ENCODE measurements around the gene CLDN9. TPM values are rescaled to one million over a fixed set of nuclear protein-coding genes. Genes with fewer than 3 reads are reported as not detected.
A peak's percentile ranks its signal among the peaks of the same experiment; 100 is the strongest.

Gene CLDN9
- total and polyA plus RNA-seq, 8 donors, result 1.7 to 12.1 (median 3.0) TPM

DNA sequence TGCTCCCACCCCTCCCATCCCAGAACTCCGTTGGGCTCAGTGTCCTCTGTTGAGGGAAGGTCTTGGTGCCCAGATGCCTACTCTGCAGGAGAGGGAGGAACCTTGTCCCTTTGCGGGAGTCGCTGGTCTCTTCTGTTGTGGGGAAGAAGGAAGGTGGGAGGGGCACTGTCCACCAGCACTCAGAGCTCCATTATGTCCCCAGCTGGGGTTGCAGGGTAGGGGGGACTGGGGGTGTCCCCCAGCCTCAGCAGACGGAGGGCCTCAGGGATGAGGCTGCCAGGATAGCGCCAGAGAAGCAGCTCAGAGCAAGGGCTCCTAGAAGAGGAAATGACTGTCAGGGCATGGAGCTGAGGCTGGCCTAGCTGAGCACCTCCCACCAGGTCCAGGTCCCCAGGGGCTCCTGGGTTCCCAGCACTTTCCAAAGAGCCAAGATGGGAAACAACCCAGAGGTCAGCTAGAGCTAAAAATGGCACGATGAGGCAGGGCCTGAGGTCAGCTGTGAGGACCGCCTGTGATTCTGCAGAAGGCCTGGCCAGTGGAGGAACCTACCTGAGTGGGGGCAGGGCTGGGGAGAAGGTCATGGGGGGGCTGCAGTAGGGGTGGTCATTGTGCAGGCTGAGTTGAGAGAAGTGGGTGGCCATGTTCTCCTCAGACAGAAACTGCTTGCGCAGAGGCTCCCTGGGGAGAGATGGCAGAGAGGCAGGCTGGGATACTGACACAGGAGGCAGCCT lies 10.1 kb downstream of the CLDN9 start:
- intact Hi-C loops (cut with DNase I), result no loop called here
- peak in 1 of 4 donors; percentile 1 for ATAC-seq
- TF ChIP-seq, protein P1, sequence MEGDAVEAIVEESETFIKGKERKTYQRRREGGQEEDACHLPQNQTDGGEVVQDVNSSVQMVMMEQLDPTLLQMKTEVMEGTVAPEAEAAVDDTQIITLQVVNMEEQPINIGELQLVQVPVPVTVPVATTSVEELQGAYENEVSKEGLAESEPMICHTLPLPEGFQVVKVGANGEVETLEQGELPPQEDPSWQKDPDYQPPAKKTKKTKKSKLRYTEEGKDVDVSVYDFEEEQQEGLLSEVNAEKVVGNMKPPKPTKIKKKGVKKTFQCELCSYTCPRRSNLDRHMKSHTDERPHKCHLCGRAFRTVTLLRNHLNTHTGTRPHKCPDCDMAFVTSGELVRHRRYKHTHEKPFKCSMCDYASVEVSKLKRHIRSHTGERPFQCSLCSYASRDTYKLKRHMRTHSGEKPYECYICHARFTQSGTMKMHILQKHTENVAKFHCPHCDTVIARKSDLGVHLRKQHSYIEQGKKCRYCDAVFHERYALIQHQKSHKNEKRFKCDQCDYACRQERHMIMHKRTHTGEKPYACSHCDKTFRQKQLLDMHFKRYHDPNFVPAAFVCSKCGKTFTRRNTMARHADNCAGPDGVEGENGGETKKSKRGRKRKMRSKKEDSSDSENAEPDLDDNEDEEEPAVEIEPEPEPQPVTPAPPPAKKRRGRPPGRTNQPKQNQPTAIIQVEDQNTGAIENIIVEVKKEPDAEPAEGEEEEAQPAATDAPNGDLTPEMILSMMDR (IDR thresholded peaks at IDR 0.05), result no peak
- FAIRE-seq, result no peak
- no peaks in the 10 kb centered on the region for H3K27me3 ChIP-seq
- H3K9me3 ChIP-seq, result no peaks in the 10 kb centered on the region
- DNase-seq, result peak in 4 of 6 donors; percentile 51 to 76 (median 63)
- WGBS, 2 donors, result 40 to 55% methylated on average over 7 to 8 of the region's 8 CpGs
- H3K36me3 ChIP-seq, result peaks cover 0 to 5% (median 3%) of the 10 kb centered on the region in 3 donors
- peaks cover 15 to 35% (median 26%) of the 10 kb centered on the region in 3 donors for H3K4me1 ChIP-seq
- H3K27ac ChIP-seq, result peak overlapping the region; percentile 97 to 100 (median 98)
- peak overlapping the region in 3 of 4 donors; percentile 40 to 87 (median 42) for H3K4me3 ChIP-seq

DNA sequence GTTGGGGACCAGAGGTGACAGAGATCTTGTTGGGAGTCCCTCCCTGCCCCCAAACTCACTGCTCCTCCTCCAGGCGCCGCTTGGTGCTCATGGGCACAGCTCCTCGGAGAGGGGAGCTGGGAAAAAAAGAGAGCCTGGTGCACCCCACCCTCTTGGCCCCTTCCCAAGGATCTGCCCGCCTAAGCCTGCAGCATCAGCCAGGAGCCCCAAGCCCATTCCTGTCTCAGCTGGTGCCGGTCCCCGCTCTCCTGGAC lies 10.6 kb downstream of the CLDN9 start:
- intact Hi-C loops (cut with DNase I), result no loop called here
- TF ChIP-seq, protein P1 (IDR thresholded peaks at IDR 0.05), result no peak
- no peaks in the 10 kb centered on the region for H3K27me3 ChIP-seq
- FAIRE-seq (no peak), DNase-seq (peak in 4 of 6 donors; percentile 76 to 88 (median 78)), ATAC-seq (peak in 2 of 4 donors; percentile 0 to 4)
- H3K36me3 ChIP-seq, result peaks cover 0 to 5% (median 3%) of the 10 kb centered on the region in 3 donors
- H3K4me3 ChIP-seq, result peak overlapping the region; percentile 34 to 87 (median 41)
- H3K4me1 ChIP-seq, result peaks cover 15 to 34% (median 28%) of the 10 kb centered on the region in 3 donors
- H3K9me3 ChIP-seq, result no peaks in the 10 kb centered on the region
- H3K27ac ChIP-seq, result peak overlapping the region; percentile 97 to 100 (median 98)
- 14 to 34% methylated on average over 6 of the region's 6 CpGs for WGBS, 2 donors

DNA sequence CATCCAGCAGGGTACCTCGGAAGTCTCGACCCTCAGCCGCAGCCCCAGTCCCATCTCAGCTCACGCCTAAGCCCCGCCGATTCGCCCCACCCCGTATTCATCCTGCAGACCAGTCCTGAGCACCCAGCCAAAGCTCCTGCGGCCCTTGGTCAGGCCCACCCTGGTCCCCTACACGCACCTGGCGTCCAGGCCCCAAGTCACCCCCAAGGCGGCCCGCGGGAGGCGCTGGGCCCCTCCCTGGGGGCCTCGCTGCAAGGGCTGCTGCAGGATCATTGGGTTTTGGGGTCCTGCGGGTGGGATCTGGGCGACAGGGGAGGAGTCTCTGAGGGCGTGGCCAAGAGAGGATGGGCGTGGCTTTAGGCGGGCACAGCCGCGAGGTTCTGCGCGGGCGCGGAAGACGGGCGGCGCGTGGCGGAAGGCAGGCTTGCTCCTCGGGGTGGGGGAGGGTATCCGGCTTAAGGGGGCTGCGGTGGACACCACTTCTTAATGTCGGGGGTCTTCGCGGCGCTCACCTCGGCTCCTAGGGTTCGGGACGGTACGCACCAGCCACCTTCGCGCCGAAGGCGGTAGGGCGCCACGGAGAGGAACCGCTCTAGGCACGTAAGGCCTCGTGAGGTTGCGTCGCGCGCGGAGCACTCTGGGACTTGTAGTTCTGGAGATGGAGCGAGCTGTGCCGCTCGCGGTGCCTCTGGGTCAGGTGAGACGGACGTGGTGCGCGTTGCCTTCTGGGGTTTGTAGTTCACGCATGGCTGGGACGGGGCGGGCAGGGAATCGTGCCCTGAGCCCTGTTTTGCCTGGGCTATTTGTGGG lies 11.2 kb downstream of the CLDN9 start, which contains the start of the genes HCFC1R1 and THOC6:
TSS of gene HCFC1R1 (minus strand) at position 274 of the 810 bp plus-strand sequence. CDS start at position 273, 1 bp downstream.
TSS of gene THOC6 (plus strand) at position 367 of the 810 bp plus-strand sequence. CDS start at position 659, 292 bp downstream.
- no peak for FAIRE-seq
- 1% methylated on average over 56 to 69 of the region's 69 CpGs for WGBS, 2 donors
- peak; percentile 46 to 74 (median 67) for ATAC-seq
- DNase-seq, result peak; percentile 96 to 99 (median 98)
- peak within 1 kb of the TSS; percentile 34 to 87 (median 41) for H3K4me3 ChIP-seq
- H3K27me3 ChIP-seq, result no peaks in the 10 kb centered on the region
- intact Hi-C loops (cut with DNase I), result no loop called here
- peak within 1 kb of the TSS; percentile 97 to 100 (median 98) for H3K27ac ChIP-seq
- no peaks in the 10 kb centered on the region for H3K9me3 ChIP-seq
- peaks cover 15 to 33% (median 28%) of the 10 kb centered on the region in 3 donors for H3K4me1 ChIP-seq
- peaks cover 0 to 5% (median 3%) of the 10 kb centered on the region in 3 donors for H3K36me3 ChIP-seq
- TF ChIP-seq, protein P1 (IDR thresholded peaks at IDR 0.05), result no peak

DNA sequence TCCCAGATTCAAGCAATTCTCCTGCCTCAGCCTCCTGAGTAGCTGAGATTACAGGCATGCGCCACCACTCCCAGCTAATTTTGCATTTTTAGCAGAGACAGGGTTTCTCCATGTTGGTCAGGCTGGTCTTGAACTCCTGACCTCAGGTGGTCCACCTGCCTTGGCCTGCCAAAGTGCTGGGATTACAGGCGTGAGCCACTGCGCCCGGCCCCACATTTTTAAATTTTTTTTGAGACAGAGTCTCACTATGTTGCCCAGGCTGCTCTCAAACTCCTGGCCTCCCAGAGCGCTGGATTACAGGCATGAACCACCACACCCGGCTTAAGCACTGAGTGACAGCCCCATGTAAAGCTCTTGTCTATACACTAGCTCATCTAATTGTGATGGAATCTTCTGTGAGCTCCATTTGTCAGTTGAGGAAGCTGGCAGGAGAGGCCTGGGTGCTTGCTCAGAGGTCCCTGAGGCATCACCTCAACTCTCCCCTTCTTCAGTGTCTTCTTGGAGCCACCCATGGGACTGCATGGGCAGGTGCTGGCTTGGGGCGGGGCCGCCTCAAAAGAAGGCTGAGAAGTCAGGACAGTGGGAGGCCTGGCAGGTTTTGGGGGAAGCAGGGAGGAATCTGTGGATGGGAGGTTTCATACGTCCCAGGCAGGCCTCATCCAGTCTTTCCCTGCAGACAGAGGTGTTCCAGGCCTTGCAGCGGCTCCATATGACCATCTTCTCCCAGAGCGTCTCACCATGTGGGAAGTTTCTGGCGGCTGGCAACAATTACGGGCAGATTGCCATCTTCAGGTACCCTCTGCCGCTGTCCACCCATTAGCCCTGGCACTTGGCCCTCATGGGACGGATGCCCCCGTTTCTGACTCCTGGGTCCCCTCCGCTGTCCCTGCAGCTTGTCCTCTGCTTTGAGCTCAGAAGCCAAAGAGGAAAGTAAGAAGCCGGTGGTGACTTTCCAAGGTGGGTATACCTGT lies 12.6 kb downstream of the CLDN9 start:
- DNase-seq (peak in 5 of 6 donors; percentile 40 to 80 (median 63)), ATAC-seq (no peak), FAIRE-seq (no peak)
- H3K27ac ChIP-seq, result no peak overlapping the region
- intact Hi-C loops (cut with DNase I), result no loop called here
- H3K36me3 ChIP-seq, result peaks cover 0 to 7% (median 5%) of the 10 kb centered on the region in 3 donors
- TF ChIP-seq, protein P1 (IDR thresholded peaks at IDR 0.05), result no peak
- H3K4me3 ChIP-seq, result no peak overlapping the region
- H3K9me3 ChIP-seq, result no peaks in the 10 kb centered on the region
- 77 to 84% methylated on average over 18 of the region's 18 CpGs for WGBS, 2 donors
- no peaks in the 10 kb centered on the region for H3K27me3 ChIP-seq
- peaks cover 15 to 33% (median 24%) of the 10 kb centered on the region in 3 donors for H3K4me1 ChIP-seq

All from pancreas (tissue), 10 donors.